ENCODE data around the gene MTMR4. TPM values are rescaled to one million over a fixed set of nuclear protein-coding genes. Genes with fewer than 3 reads are reported as not detected.

MTMR4 gene
- total RNA-seq, 1 donor from 2014 or later, result 46.3 TPM

DNA sequence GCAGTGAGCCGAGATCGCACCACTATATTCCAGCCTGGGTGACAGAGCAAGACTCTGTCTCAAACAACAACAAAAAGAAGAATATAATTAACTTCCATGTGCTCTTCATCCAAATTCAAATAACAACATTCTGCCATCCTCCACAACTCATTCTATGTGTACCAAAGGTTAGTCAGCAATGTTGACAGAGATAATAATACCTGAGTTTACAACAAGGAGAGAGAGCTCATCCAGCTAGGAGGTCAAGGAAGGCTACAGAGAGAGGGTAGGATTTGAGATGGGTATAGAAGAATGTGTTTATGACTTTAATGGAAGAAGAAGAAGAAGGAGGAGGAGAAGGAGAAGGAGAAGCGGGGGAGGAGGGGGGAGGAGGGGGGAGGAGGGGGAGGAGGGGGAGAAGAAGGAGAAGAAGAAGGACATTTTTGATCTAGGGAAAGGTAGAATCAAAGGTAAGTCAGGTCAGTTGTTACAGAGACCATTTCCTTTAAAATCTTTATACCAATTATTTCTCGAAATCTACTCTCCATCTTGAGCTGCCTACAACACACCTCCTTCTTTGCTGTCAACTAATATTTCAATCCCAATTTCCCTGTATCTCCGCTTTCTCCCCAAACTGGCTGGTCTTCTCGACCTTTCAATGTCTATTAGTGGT lies 16.1 kb downstream of the MTMR4 start:
- TF ChIP-seq, protein P1, sequence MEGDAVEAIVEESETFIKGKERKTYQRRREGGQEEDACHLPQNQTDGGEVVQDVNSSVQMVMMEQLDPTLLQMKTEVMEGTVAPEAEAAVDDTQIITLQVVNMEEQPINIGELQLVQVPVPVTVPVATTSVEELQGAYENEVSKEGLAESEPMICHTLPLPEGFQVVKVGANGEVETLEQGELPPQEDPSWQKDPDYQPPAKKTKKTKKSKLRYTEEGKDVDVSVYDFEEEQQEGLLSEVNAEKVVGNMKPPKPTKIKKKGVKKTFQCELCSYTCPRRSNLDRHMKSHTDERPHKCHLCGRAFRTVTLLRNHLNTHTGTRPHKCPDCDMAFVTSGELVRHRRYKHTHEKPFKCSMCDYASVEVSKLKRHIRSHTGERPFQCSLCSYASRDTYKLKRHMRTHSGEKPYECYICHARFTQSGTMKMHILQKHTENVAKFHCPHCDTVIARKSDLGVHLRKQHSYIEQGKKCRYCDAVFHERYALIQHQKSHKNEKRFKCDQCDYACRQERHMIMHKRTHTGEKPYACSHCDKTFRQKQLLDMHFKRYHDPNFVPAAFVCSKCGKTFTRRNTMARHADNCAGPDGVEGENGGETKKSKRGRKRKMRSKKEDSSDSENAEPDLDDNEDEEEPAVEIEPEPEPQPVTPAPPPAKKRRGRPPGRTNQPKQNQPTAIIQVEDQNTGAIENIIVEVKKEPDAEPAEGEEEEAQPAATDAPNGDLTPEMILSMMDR (IDR thresholded peaks at IDR 0.05; ENCODE audit: insufficient read depth, low read length, poor library complexity, severe bottlenecking), result no peak
- no peak for DNase-seq (ENCODE audit: low read depth)
- Histone ChIP-seq H3K4me3 (ENCODE audit: low read depth, low read length) (no peak overlapping the region), H3K27me3 (ENCODE audit: control insufficient read depth, insufficient read depth, low read length) (no peaks in the 10 kb centered on the region), H3K36me3 (ENCODE audit: control insufficient read depth, insufficient read depth, low read length) (peaks cover 3% of the 10 kb centered on the region)

DNA sequence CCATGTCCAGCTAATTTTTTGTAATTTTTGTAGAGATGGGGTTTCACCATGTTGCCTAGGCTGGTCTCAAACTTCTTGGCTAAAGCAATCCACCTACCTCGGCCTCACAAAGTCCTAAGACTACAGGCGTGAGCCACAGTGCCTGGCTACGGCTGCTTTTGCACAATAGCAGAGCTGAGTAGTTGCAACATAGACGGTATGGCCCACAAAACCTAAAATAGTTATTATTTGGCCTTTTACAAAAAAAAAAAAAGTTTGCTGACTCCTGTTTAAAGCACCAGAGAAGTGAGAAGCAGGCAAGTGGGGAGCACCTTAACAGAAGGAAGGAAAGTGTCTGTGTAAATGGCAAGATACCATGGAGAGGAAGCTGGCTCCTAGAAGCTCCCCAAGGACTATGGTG lies 20.9 kb downstream of the MTMR4 start:
- peaks cover 7% of the 10 kb centered on the region for H3K36me3 ChIP-seq (ENCODE audit: control insufficient read depth, insufficient read depth, low read length)
- TF ChIP-seq, protein P1 (IDR thresholded peaks at IDR 0.05; ENCODE audit: insufficient read depth, low read length, poor library complexity, severe bottlenecking), result no peak
- no peak for DNase-seq (ENCODE audit: low read depth)
- H3K27me3 ChIP-seq (ENCODE audit: control insufficient read depth, insufficient read depth, low read length), result no peaks in the 10 kb centered on the region
- no peak overlapping the region for H3K4me3 ChIP-seq (ENCODE audit: low read depth, low read length)

DNA sequence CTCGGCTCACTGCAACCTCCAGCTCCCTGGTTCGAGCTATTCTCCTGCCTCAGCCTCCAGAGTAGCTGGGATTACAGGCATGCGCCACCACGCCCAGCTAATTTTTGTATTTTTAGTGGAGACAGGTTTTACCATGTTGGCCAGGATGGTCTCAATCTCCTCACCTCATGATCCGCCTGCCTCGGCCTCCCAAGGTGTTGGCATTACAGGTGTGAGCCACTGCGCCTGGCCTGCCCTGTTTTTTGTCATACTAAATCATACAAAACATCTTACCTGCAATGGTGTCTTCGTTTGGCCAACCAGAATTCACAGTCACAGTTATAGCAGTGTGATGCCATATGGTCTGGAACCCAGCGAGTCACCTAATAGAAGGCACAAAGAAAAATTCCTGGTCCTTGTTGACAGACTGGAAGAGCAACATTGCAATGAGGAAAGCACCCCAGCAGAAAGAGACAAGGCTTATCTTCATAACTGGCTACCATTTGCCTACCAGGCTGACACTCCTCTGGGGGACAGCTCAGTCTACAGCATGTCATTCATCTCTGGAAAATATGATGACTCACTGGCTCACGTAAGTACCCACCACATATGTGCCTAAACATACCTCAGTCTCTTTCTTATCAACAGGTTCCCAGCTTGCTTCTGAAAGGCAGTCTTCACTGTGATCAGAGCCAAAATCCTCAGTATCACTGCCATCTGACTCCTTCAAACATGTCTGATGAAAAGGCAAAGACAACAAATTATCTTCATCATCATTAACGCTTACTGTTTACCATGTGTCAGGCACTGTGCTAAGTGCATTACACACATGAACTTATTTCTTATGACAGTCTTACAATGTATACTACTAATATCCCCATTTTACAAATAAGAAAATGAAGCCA lies 22.0 kb downstream of the MTMR4 start:
- no peak overlapping the region for H3K4me3 ChIP-seq (ENCODE audit: low read depth, low read length)
- DNase-seq (ENCODE audit: low read depth), result no peak
- peaks cover 8% of the 10 kb centered on the region for H3K36me3 ChIP-seq (ENCODE audit: control insufficient read depth, insufficient read depth, low read length)
- H3K27me3 ChIP-seq (ENCODE audit: control insufficient read depth, insufficient read depth, low read length), result no peaks in the 10 kb centered on the region
- TF ChIP-seq, protein P1 (IDR thresholded peaks at IDR 0.05; ENCODE audit: insufficient read depth, low read length, poor library complexity, severe bottlenecking), result no peak

DNA sequence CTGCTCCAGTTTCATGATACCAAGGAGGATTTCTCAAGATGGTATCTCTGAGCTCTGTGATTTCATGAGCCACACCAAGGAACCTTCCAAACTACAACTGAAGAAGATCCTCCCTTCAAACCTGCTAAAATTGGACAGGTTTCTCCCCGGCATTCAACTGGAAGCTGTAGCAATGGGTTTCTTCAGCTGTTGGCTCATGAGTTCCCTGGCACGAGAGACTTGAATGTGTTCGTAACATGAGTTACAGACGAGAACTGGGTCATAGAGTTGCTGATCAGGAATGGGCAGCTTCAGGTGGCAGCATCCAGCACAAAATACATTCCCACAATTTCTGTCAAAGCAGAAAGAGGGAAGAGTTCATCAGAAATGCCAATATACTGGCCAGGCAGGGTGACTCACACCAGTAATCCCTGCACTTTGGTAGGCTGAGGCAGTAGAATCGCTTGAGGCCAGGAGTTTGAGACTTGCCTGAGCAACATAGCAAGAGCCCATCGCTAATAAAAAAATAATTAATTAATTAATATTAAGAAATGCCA lies 22.9 kb downstream of the MTMR4 start:
- peaks cover 8% of the 10 kb centered on the region for H3K36me3 ChIP-seq (ENCODE audit: control insufficient read depth, insufficient read depth, low read length)
- no peaks in the 10 kb centered on the region for H3K27me3 ChIP-seq (ENCODE audit: control insufficient read depth, insufficient read depth, low read length)
- no peak for DNase-seq (ENCODE audit: low read depth)
- no peak overlapping the region for H3K4me3 ChIP-seq (ENCODE audit: low read depth, low read length)
- TF ChIP-seq, protein P1 (IDR thresholded peaks at IDR 0.05; ENCODE audit: insufficient read depth, low read length, poor library complexity, severe bottlenecking), result no peak

DNA sequence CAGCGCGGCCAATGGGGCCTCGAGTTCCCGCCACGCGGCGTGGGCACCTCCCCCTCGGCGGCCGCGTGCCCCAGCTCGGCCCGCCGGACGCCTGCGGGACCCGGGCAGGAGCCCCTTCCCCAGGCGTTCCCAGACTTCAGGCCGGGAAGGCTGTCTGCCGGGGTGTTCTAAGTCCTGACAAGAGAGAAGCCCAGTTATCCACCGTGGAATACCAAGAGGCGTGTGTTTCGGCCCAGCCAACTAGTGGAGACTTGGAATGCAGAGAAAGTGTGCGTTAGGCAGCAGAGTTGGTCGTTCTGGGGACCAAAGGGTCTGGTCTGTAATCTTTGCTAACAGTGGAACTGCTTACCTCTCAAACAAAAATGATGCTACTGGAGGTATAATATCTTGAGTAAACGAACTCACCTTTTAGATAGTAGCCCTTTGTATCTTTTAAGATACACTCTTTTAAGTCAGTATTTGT lies 26.0 kb downstream of the MTMR4 start:
- no peak for DNase-seq (ENCODE audit: low read depth)
- H3K4me3 ChIP-seq (ENCODE audit: low read depth, low read length), result no peak overlapping the region
- H3K27me3 ChIP-seq (ENCODE audit: control insufficient read depth, insufficient read depth, low read length), result no peaks in the 10 kb centered on the region
- TF ChIP-seq, protein P1 (IDR thresholded peaks at IDR 0.05; ENCODE audit: insufficient read depth, low read length, poor library complexity, severe bottlenecking), result no peak
- H3K36me3 ChIP-seq (ENCODE audit: control insufficient read depth, insufficient read depth, low read length), result peaks cover 5% of the 10 kb centered on the region
